GM12878 (cell line): ENCODE results near the gene CDH4. TPM values are rescaled to one million over a fixed set of nuclear protein-coding genes. Genes with fewer than 3 reads are reported as not detected.

Source experiments
- ATAC-seq: fragments of 200-7000 bp; cut with Tn5 transposase; 3 replicates; pipeline ENCODE4 v1.9.1; 2020; ENCODE audit warnings: mild to moderate bottlenecking, moderate library complexity
- BruUV-seq: library from RNA; stranded (reverse); fragments of 400-500 nt; replicated peaks from 2 replicates; lab custom pipeline; 2021; lab: Mats Ljungman, UMichigan
- CTCF ChIA-PET: fragments of 300-600 bp; sonication (Branson Sonifier 250); formaldehyde crosslinking; extraction: SDS; loops from one replicate; lab custom pipeline; 2021; ENCODE audit warnings: inconsistent platforms; lab: Yijun Ruan, JAX
- POLR2A ChIA-PET: fragments of 350-600 bp; formaldehyde crosslinking; extraction: SDS; loops from one replicate; lab custom pipeline; 2021; ENCODE audit warnings: inconsistent platforms; lab: Charles Lee
- RAD21 ChIA-PET: fragments of 300-600 bp; sonication (Branson Sonifier 250); formaldehyde crosslinking; loops from one replicate; lab custom pipeline; 2023; ENCODE audit warnings: antibody characterized with exemption; ENCODE audit not compliant: unreplicated experiment; lab: Charles Lee
- SMC1A ChIA-PET: fragments of 300-600 bp; sonication (Branson Sonifier 250); formaldehyde crosslinking; loops from one replicate; lab custom pipeline; 2023; ENCODE audit not compliant: unreplicated experiment, uncharacterized antibody; lab: Charles Lee
- DNase-seq: peaks from one replicate; pipeline ENCODE4 v3.0.0-alpha.2; 2011; ENCODE audit warnings: low read depth, low spot score
- FAIRE-seq: peaks from 3 replicates; lab custom pipeline; 2011; peaks lifted over from hg19 to GRCh38; lab: Jason Lieb, UNC
- H2AFZ ChIP-seq: 2 replicates; pipeline ENCODE4 v1.6.0; 2011; ENCODE audit warnings: low read depth, low read length, control low read depth; ENCODE audit not compliant: control insufficient read depth
- H3K27ac ChIP-seq: 2 replicates; pipeline ENCODE4 v1.5.1; 2011; ENCODE audit warnings: control low read depth; ENCODE audit not compliant: control insufficient read depth, insufficient read depth
- H3K27me3 ChIP-seq, 2 experiments: replicated peaks in 1 of 2; 2 replicates each; pipeline versions ENCODE4 v1.6.0 to v1.6.1; 2011; ENCODE audit warnings: low read length in 1 of 2; ENCODE audit not compliant: control insufficient read depth in 2 of 2, insufficient read depth in 2 of 2
- H3K36me3 ChIP-seq, 2 experiments: 2 replicates each; pipeline ENCODE4 v1.5.1; 2011; ENCODE audit warnings: low read length in 1 of 2; ENCODE audit not compliant: control insufficient read depth in 2 of 2, insufficient read depth in 2 of 2
- H3K4me1 ChIP-seq: 2 replicates; pipeline ENCODE4 v1.6.1; 2011; ENCODE audit warnings: mild to moderate bottlenecking, low read length, moderate library complexity, mixed read lengths; ENCODE audit not compliant: control insufficient read depth, insufficient read depth
- H3K4me2 ChIP-seq: 2 replicates; pipeline ENCODE4 v1.6.0; 2011; ENCODE audit warnings: control low read depth; ENCODE audit not compliant: control insufficient read depth, insufficient read depth
- H3K4me3 ChIP-seq: fragments of 200-600 bp; sonication (generic); 2 replicates; pipeline ENCODE4 v1.5.1; 2016
- H3K79me2 ChIP-seq: 2 replicates; pipeline ENCODE4 v1.6.0; 2011; ENCODE audit warnings: low read length; ENCODE audit not compliant: control insufficient read depth, insufficient read depth
- H3K9ac ChIP-seq: 2 replicates; pipeline ENCODE4 v1.8.0; 2011; ENCODE audit warnings: low read length, control low read depth, mixed read lengths; ENCODE audit not compliant: control insufficient read depth, insufficient read depth
- H3K9me3 ChIP-seq: replicated peaks from 3 replicates; pipeline ENCODE4 v1.5.1; 2011; ENCODE audit warnings: mild to moderate bottlenecking, low read length; ENCODE audit not compliant: control insufficient read depth, insufficient read depth
- H4K20me1 ChIP-seq: 2 replicates; pipeline ENCODE4 v1.6.0; 2011; ENCODE audit not compliant: control insufficient read depth, insufficient read depth
- HDAC6 ChIP-seq: fragments of 200-600 bp; sonication (generic); IDR thresholded peaks from one replicate; pipeline ENCODE4 v1.8.0; 2017; ENCODE audit warnings: antibody characterized with exemption; ENCODE audit not compliant: unreplicated experiment
- NFYB ChIP-seq: IDR thresholded peaks from 2 replicates; pipeline ENCODE4 v1.6.1; 2011; ENCODE audit warnings: low read depth, mild to moderate bottlenecking, low read length, improper control_type of control experiment, moderate library complexity; ENCODE audit not compliant: insufficient read depth
- RCOR1 ChIP-seq: conservative IDR thresholded peaks from 2 replicates; pipeline ENCODE4 v1.6.1; 2012; ENCODE audit warnings: low read depth, low read length, improper control_type of control experiment
- RFX5 ChIP-seq: IDR thresholded peaks from 2 replicates; pipeline ENCODE4 v1.6.1; 2011; ENCODE audit warnings: low read depth, low read length, improper control_type of control experiment
- SMC3 ChIP-seq: IDR thresholded peaks from 2 replicates; pipeline ENCODE4 v1.6.1; 2011; ENCODE audit warnings: low read length, improper control_type of control experiment, borderline replicate concordance
- TAF1 ChIP-seq: IDR thresholded peaks from 2 replicates; pipeline ENCODE4 v1.6.1; 2011; ENCODE audit warnings: mild to moderate bottlenecking, low read depth, low read length, borderline replicate concordance
- TCF12 ChIP-seq: IDR thresholded peaks from 2 replicates; pipeline ENCODE4 v1.6.1; 2011; ENCODE audit warnings: low read depth, mild to moderate bottlenecking, low read length
- ZBED1 ChIP-seq: IDR thresholded peaks from 2 replicates; pipeline ENCODE4 v1.6.1; 2016; ENCODE audit warnings: borderline replicate concordance
- WGBS: methylation state at CpG from one replicate; pipeline ENCODE4 v1.1.6; 2016; ENCODE audit warnings: low lambda C conversion rate; ENCODE audit not compliant: insufficient replicate concordance, insufficient coverage; ENCODE audit errors: missing lambda C conversion rate; 5-methylcytosine and 5-hydroxymethylcytosine counted together
- in situ Hi-C: fragments of 300-500 bp; cut with MboI; formaldehyde crosslinking; loops from 9 replicates; pipeline ENCODE4 v1.14.3; 2018; ENCODE audit warnings: mixed read lengths
- intact Hi-C: fragments of 100-400 bp; cut with micrococcal nuclease; formaldehyde crosslinking; loops from one replicate; pipeline ENCODE4 v1.14.2; 2022; ENCODE audit not compliant: unreplicated experiment
- polyA plus RNA-seq, 11 experiments: library from polyadenylated mRNA; depleted of rRNA in 4 of 11; unstranded in 6 of 11; stranded (reverse) in 5 of 11; fragments of >200 nt; fragmentation: Nextera tagmentation in 4 of 11; fragmentation: Illumina TruSeq in 1 of 11; extraction: Ambion mirVana in 4 of 11; extraction: Trizol in 1 of 11; gene quantifications; 1 replicate in 1 of 11; 2 replicates in 10 of 11; pipeline versions ENCODE4 v1.2.1 to v1.2.3, GENCODE V29; 2011 to 2016; ENCODE audit warnings: inconsistent platforms in 2 of 11, missing spikeins in 2 of 11, low read depth in 1 of 11
- total RNA-seq, 4 experiments: library from RNA; depleted of rRNA in 3 of 4; stranded (reverse); fragments of >200 nt in 3 of 4; fragmentation: Illumina TruSeq in 1 of 4; extraction: Trizol in 1 of 4; gene quantifications; 2 replicates each; pipeline versions ENCODE4 v1.2.1 to v1.2.3, GENCODE V29; 2013 to 2021
- TF ChIP-seq, protein P1 (sequence below): fragments of 450-650 bp; IDR thresholded peaks from 2 replicates; pipeline ENCODE4 v1.6.1; 2017; ENCODE audit warnings: mild to moderate bottlenecking, low read depth, inconsistent platforms; ENCODE audit not compliant: poor library complexity, severe bottlenecking
- TF ChIP-seq, protein P2 (sequence below): fragments of 450-650 bp; formaldehyde crosslinking; IDR thresholded peaks from 2 replicates; pipeline ENCODE4 v1.4.0; 2022; ENCODE audit warnings: mild to moderate bottlenecking, moderate library complexity

CDH4 gene
- total and polyA plus RNA-seq, 10 of the 15 experiments (the other 5 are each of a cell fraction or from before 2014, with no cell fraction given), result not detected

DNA sequence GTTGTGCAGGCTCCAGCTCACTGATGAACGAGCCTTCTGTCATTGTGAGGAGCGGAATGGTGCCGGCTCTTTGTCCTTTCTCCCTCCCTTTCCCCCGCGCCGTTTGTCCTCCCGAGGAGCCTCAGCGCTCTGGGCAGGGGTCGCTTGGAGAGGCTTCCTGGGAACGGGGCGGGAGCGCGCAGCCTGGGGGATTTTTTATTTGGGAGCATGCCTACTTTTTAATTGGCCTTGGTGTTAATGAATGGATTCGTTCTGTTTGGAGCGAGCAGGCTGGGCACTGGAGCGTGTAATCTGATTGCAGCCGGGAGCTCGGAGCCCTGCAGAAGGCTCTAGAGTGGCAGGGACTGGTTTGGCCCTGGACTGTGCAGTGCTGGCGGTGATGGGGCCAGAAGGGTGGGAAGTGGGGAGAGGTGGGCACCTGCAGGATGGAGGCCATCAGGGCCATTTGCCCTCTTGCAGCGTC lies 118.8 kb downstream of the CDH4 start:
- in situ Hi-C loops, result no loop called here

More for the DNA sequence above, 118.8 kb downstream of the CDH4 start:
- TF ChIP-seq SMC3, result no peak
- TF ChIP-seq TCF12, result no peak
- TF ChIP-seq ZBED1, result no peak
- TF ChIP-seq RCOR1, result no peak
- TF ChIP-seq, protein P1, sequence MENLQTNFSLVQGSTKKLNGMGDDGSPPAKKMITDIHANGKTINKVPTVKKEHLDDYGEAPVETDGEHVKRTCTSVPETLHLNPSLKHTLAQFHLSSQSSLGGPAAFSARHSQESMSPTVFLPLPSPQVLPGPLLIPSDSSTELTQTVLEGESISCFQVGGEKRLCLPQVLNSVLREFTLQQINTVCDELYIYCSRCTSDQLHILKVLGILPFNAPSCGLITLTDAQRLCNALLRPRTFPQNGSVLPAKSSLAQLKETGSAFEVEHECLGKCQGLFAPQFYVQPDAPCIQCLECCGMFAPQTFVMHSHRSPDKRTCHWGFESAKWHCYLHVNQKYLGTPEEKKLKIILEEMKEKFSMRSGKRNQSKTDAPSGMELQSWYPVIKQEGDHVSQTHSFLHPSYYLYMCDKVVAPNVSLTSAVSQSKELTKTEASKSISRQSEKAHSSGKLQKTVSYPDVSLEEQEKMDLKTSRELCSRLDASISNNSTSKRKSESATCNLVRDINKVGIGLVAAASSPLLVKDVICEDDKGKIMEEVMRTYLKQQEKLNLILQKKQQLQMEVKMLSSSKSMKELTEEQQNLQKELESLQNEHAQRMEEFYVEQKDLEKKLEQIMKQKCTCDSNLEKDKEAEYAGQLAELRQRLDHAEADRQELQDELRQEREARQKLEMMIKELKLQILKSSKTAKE, result no peak
- no peak for TF ChIP-seq RFX5
- TF ChIP-seq TAF1, result no peak
- TF ChIP-seq HDAC6, result no peak
- TF ChIP-seq, protein P2, sequence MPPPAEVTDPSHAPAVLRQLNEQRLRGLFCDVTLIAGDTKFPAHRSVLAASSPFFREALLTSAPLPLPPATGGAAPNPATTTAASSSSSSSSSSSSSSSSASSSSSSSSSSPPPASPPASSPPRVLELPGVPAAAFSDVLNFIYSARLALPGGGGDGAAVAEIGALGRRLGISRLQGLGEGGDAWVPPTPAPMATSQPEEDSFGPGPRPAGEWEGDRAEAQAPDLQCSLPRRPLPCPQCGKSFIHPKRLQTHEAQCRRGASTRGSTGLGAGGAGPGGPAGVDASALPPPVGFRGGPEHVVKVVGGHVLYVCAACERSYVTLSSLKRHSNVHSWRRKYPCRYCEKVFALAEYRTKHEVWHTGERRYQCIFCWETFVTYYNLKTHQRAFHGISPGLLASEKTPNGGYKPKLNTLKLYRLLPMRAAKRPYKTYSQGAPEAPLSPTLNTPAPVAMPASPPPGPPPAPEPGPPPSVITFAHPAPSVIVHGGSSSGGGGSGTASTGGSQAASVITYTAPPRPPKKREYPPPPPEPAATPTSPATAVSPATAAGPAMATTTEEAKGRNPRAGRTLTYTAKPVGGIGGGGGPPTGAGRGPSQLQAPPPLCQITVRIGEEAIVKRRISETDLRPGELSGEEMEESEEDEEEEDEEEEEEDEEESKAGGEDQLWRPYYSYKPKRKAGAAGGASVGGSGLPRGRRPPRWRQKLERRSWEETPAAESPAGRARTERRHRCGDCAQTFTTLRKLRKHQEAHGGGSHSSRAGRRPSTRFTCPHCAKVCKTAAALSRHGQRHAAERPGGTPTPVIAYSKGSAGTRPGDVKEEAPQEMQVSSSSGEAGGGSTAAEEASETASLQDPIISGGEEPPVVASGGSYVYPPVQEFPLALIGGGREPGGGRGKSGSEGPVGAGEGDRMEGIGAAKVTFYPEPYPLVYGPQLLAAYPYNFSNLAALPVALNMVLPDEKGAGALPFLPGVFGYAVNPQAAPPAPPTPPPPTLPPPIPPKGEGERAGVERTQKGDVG (CRISPR knock-in tag), result no peak
- TF ChIP-seq NFYB, result no peak
- no peaks in the 10 kb centered on the region for H3K27me3 ChIP-seq
- no peak for FAIRE-seq
- BruUV-seq, result no TSS peak
- POLR2A ChIA-PET, result no interaction called here
- SMC1A ChIA-PET, result no interaction called here
- no peak for ATAC-seq
- no peaks in the 10 kb centered on the region for H4K20me1 ChIP-seq
- H3K4me3 ChIP-seq, result no peak overlapping the region
- no peak overlapping the region for H3K9ac ChIP-seq
- no peak overlapping the region for H3K4me2 ChIP-seq
- CTCF ChIA-PET, result no interaction called here
- 67% methylated on average over 20 of the region's 20 CpGs for WGBS
- no peaks in the 10 kb centered on the region for H3K36me3 ChIP-seq
- H3K27ac ChIP-seq, result no peak overlapping the region
- intact Hi-C loops, result no loop called here
- RAD21 ChIA-PET, result no interaction called here
- H3K4me1 ChIP-seq, result no peaks in the 10 kb centered on the region
- no peak overlapping the region for H2AFZ ChIP-seq
- H3K9me3 ChIP-seq, result no peaks in the 10 kb centered on the region; the same call in 2 of the 3 replicates
- no peak for DNase-seq
- H3K79me2 ChIP-seq, result no peaks in the 10 kb centered on the region
